ENCODE data around the gene TNFRSF8.
A peak's percentile ranks its signal among the peaks of the same experiment; 100 is the strongest.

TNFRSF8 gene

DNA sequence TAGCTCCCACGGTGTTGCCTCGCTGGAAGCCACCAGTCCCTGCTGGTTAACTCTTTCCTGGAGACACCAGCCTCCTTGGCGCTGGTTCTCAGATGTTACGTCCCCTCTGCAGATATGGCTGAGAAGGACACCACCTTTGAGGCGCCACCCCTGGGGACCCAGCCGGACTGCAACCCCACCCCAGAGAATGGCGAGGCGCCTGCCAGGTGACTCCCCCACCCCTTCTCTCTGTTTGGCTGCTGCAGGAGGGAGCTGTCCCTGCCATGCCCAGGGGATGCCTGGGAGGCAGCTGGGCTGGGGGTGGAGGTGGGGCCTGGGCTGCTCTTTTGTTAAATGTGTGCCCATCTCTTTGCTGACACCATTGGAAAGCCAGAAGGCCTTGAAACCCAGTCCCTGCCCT is 60.1 kb downstream of the TNFRSF8 start:
- DNase-seq: no peak

DNA sequence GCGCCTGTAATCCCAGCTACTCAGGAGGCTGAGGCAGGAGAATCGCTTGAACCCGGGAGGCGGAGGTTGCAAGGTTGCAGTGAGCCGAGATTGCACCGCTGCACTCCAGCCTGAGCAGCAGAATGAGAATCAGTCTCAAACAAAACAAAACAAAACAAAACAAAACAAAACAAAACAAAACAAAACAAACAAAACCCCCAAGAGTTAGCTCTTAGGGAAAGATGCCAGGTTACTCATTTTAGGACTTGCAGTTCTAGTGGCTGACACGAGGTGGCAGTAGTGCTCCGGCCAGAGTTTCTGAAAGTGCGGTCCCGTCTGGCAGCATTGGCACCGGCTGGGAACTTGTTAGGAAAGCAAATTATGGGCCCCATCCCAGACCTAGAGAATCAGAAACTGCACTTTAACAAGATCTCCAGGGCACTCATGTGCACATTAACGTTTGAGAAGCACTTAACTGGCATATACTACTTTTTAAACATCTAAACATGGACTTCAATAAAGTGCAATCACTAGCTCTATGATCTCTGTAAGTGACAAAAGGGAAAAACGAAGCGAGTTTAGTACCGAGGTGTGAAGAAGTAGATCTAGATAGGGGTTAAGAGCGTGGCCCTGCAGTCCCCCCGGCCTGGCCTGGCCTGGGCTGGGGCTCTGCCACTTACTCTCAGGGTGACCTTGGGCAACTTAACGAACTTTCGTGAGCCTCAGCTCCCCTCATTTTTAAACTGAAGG is 61.8 kb downstream of the TNFRSF8 start:
- peak; percentile 95 for DNase-seq

DNA sequence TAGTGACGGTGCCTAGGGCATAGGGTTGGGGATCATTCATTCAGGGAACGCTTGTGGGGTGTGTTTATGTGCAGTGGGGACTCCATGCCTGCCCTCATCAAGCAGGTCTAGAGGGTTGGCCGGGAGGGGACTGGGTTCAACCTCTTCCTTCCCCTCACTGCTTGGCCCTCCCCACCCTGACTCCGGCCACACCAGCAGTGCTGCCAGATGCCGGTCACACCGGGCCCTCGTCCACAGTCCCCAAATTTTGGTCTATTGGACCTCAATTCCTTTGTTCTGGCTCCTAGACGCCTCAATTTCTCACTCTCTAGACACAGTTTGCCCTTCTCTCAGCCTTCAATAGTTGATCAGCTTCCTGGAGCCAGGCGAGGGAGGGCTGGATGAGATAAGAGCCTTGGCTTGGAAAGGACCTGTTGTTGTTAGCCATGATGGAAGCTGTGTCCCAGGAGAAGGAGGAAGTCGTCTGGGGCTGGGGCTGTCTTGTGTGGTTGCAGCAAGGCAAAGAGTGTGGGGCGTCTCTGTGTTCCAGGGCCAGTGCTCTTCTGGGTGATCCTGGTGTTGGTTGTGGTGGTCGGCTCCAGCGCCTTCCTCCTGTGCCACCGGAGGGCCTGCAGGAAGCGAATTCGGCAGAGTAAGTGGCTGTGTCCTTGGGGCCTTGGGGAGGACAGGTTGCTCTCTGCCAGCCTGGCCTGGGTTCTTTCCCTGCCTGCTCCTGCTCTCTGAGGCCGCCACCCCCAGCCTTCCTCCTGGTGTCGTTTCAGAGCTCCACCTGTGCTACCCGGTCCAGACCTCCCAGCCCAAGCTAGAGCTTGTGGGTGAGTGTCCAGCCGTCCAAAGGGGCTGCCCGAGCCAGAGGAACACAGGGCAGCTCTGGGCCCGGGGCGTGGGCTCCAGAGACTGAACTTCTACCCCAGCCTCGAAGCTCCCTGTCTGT is 62.6 kb downstream of the TNFRSF8 start:
- DNase-seq: no peak

DNA sequence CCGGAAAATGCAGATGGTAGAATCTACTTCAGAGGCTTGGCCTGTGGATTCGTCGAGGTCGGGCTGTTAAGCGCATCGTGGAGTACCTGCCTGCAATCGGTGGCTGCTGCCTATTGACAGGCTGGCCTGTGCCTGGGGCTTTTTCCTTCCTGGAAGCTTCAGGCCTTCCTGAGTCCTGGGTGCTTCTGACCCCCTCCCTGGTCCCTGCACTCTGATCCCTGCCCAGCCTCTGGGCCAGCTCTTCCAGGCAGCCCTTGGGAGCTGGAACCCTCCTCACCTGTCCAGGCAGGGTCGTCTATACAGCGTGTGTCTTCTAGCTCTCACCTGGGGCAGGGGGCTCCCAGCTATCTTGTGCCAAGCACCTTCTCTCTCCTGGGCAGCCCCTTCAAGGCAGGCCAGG is 63.7 kb downstream of the TNFRSF8 start:
- DNase-seq: no peak

DNA sequence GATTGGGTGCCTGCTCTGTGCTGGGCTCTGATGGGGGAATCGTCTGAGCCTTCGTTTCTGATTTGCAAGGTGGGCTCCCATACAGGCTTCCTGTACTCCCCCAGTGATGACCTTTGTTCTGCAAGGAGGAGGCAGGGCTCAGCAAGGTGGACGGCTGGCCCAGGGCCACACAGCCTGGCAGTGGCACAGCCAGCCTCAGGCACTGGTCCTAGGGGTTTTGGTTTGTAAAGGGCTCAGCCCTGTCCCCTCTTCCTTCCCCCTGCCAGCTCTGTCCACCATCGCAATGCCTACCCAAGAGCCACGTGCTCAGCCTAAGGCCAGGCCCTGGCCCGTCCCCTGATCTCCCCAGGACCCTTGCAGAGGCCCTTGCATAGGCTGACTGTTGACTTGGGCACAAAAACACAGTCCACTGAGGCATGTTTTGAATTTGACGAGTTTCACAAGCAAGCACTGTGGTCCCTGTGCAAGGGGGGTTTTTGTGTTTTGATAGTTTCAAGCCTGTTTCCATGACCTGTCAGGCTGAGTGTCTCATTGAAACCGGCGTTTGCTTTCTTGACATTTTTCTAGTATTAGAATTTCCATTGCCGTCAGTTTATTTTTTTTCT is 64.2 kb downstream of the TNFRSF8 start:
- DNase-seq: no peak

DNA sequence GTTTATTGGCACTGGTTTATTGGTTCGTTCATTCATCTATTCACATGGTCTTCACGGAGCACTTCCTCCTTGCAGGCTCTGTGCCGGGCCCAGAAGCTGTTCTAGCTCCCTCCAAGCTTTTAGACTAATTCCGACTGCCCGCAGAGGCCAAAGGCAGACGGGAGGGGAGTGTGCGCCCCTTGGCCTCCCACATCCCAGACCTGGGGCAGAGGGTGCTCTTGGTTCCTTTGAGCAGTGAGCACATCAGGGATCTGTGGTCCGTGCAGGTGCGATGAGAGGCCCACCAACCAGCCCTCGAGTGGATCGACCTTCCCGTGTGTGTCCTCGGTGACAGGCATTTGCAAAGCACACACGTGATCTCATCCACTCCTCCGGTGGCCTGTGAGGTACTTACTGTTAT is 65.0 kb downstream of the TNFRSF8 start:
- no peak for DNase-seq

DNA sequence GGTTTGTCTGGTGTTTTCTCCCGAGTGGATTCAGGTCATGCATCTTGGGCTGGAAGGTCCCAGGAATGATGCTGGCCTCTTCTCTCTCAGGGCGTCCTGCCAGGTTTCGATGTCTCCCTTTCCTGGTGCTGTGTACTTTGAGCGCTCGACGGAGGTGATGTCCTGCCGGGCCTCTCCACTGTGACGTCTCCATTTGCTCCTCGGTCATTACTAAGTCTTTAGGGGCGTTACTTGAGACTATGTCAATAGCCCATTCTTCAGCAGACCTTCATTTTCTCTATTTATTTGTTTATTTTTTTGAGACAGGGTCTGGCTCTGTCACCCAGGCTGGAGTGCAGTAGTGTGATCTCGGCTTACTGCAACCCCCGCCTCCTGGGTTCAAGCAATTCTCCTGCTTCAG is 66.5 kb downstream of the TNFRSF8 start:
- DNase-seq: no peak

DNA sequence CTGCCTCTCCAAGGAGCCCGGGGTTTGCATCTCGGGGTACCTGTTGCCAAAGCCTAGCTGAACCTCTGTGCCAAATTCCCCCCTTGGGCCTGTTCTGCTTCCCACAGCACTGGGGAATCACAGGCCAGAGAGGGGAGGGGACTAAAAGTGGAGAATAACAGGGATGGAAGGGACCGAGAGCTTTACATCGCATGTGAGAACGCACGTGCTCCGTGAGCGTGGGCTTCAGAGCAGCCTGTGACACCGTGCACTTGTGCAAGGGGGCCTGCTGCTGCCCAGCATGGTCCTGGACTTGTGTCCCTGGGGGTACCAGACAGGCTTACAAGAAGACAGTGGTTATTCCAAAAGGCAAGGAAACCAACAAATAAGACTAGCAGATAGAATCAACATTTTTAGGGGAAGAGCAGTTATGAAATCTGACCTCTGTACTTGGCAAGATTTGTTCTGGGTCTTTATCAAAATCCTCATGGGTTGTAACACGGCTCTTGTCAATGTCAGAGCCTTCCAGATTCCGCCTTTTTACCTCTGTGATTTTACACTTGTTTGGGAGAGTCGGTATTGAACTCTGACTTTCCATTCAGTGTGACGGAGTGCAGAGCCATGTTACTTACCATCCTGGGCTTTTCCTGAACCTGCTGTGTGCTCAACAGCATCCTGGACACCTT is 67.5 kb downstream of the TNFRSF8 start:
- no peak for DNase-seq

DNA sequence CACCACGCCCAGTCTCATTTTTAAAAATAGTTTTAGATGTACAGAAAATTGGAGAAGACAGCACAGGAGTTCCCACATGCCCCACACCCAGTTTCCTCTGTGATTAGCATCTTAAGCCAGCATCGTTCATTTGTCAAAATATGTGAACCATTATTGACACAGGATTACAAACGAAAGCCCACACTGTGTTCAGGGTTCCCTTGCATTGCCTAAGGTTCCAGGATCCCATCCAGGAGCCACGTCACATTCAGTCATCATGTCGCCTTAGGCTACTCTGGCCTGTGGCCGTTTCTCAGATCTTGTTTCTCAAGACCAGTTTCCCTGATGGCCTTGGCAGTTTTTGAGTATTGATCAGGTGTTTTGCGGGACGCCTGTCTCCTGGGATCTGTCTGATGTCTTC is 69.0 kb downstream of the TNFRSF8 start:
- DNase-seq: no peak

DNA sequence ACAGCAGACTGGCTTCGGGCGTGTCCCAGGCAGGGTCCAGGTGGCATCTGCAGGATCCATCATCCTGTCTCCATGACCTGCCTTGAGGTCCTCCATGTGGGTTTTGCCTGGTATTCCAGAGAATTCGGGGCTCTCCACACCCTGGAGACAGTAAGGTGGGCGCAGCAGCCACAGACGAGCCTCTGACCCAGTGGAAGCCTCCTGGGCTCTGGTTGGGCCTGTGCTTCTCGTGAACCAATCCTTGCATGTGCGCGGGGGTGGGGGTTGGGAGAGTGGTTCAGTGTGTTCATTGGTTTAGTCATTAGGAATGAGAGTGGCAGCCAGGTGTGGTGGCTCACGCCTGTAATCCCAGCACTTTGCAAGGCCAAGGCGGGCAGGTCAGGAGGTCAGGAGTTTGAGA is 71.6 kb downstream of the TNFRSF8 start:
- no peak for DNase-seq

DNA sequence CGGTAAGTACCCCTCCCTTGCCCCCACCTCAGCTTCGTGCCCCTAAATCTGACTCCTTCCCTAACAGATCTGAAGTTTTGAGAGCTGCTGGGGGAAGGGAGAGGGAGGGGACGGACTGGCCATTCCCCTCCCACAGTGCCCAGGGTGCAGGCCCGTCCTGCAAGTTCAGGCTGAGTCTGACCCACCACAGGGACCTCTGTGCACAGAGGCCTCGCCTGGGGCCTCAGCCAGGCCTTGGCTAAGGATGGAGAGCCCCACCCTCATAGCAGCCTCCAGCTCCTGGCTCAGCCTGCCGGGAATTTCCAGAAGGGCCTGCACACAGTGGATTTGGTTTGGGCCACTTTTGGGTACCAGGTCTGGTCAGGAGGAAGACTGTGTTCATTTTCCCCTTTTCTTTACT is 72.5 kb downstream of the TNFRSF8 start:
- no peak for DNase-seq

DNA sequence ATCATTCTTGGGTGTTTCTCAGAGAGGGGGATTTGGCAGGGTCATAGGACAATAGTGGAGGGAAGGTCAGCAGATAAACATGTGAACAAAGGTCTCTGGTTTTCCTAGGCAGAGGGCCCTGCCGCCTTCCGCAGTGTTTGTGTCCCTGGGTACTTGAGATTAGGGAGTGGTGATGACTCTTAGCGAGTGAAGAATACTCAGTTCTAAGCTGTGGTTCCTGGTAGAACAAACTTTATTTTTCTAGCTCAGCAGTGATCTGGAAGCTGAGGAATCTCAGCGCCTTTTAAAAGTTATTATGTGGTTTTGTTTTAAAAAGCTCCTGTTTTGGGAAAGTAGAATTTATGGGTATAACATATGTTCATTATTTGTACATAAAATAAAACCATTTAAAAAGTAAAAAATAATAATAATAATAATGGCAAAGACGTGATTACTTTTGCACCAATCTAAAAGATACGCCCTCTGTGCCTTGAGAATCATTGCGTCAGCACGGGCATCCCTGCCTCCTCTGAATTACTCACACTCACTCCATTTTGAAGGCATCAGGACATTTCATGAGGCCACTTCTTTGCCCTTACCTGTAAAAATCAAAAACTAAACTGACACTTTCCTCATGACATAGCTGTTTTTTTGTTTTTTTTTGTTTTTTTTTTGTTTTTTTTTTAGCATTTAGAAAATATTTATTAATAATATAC is 74.0 kb downstream of the TNFRSF8 start:
- DNase-seq: no peak

DNA sequence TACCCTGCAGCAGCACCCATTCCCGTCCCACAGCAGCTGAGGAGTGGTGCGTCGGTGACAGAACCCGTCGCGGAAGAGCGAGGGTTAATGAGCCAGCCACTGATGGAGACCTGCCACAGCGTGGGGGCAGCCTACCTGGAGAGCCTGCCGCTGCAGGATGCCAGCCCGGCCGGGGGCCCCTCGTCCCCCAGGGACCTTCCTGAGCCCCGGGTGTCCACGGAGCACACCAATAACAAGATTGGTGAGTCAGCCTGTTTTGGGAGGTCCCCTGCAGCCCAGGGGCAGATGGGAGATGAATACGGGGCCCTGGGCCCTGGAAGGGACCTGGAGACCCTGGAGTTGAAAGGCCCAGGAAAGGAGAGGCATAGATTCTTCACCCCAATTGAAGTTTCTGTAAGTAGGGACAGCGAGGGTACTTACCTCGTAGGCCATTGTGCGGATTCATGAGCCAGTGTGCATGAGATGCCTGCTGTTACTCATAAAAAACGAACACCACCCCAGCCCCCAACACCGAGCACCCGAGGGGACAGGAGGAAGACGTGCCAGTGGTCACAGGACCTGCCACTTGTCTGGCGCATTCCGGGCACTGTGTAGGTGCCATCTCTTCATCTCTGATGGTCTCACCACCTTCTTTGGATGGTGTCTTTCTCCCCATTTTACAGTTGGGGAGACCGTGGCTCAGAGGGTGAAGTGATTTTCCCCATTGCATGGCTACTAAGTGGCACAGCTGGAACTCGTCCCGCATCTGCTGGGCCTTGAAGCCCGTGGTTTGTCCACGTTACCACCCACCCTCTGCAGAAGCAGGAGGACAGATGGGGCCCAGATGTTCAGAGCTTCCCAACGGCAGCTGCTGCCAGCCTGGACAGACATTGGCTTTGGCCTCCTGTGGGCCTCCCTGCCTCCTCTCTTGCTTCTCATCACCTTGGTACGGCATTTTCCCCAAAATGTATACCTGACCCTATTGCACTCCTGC is 75.4 kb downstream of the TNFRSF8 start:
- no peak for DNase-seq

DNA sequence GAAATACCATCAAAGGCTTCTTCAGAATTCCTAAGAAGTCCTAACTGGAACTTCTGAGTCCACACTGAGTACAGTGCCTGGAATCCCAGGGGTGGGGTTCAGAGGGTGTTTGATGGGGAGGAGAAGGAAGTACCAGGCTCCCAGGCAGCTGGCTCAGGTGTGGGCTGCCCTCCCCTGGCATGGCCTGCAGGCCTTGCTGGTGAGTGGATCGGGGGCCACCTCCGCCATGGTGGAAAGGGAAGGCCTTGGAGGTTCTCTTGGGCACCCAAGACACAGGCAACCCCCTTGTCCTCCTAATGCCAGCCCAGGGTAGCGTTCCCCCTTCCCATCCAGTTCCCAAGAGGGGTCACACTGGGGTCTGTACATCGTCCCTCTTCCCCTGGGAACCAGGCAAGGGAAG is 76.9 kb downstream of the TNFRSF8 start:
- no peak for DNase-seq

DNA sequence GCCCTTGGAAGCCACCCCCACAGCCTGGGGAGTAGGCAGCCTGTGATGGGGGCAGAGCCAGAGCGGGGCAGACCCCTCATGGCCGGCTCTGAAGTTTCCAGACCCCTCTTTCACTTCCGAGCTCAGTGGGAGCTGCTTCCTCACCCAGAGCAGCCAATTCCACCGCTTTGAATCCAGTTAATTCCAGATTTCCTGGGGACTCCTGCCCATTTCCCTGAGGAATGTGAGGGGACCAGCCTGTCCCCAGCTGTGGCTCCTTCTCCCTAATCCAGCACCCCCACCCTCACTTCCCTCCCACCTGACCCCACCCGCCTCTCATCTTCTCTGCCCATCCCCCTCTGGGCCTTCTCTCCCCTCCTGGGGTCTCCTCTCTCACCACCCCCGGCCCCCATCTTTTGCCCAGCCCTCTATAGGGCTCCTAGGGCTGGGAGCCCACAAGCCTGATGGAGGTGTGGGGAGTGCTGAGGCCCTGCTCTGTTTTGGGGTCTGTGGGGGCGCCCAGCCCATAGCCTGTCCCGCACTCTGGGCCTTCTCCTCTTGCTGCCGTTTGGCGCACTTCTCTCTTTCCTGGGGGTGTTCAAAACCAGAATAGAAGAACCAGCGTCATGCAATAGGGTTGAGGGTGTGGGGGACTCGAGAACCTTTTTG is 77.5 kb downstream of the TNFRSF8 start:
- no peak for DNase-seq

DNA sequence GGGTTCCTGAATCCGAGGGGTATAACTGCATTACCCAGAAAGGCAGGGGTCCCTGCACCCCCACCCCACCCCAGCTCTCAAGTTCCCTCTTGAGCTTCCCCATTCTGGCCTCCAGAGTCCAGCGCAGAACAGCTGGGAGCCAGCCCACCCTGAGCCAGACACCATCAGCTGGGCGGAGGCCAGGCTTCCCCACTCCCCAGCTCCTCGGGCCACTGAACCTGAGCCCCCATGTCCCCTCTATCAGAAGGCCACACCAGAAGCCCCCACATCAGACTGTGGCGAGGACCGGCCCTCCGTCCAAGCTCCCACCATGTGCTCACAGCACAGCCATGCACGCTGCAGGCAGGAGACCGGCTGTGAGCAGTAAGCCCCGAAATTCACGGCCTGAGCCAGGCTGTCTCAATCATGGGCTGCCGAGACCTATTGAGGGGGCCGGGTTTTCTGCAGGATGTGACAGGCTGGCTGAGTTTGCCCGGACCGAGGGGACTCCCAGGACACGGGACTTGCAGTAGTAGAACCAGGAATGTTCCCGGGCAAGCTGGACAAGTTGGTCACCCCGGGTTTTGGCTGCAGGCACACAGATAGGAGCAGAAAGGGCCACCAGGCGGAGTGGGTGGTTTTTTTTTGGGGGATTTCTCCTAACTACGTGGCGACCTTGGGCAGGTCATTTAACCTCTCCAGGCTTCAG is 78.2 kb downstream of the TNFRSF8 start:
- no peak for DNase-seq

DNA sequence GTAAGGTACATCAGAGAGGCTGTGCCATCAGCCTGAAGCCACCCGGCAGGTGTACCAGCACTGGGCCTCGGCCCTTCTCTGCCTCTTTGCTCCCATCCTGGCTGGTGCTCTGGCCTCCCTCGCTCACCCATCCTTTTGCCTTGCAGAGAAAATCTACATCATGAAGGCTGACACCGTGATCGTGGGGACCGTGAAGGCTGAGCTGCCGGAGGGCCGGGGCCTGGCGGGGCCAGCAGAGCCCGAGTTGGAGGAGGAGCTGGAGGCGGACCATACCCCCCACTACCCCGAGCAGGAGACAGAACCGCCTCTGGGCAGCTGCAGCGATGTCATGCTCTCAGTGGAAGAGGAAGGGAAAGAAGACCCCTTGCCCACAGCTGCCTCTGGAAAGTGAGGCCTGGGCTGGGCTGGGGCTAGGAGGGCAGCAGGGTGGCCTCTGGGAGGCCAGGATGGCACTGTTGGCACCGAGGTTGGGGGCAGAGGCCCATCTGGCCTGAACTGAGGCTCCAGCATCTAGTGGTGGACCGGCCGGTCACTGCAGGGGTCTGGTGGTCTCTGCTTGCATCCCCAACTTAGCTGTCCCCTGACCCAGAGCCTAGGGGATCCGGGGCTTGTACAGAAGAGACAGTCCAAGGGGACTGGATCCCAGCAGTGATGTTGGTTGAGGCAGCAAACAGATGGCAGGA is 79.2 kb downstream of the TNFRSF8 start:
- DNase-seq: no peak

DNA sequence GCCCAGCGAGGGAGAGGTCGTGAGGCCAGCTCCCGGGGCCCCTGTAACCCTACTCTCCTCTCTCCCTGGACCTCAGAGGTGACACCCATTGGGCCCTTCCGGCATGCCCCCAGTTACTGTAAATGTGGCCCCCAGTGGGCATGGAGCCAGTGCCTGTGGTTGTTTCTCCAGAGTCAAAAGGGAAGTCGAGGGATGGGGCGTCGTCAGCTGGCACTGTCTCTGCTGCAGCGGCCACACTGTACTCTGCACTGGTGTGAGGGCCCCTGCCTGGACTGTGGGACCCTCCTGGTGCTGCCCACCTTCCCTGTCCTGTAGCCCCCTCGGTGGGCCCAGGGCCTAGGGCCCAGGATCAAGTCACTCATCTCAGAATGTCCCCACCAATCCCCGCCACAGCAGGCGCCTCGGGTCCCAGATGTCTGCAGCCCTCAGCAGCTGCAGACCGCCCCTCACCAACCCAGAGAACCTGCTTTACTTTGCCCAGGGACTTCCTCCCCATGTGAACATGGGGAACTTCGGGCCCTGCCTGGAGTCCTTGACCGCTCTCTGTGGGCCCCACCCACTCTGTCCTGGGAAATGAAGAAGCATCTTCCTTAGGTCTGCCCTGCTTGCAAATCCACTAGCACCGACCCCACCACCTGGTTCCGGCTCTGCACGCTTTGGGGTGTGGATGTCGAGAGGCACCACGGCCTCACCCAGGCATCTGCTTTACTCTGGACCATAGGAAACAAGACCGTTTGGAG is 80.0 kb downstream of the TNFRSF8 start:
- no peak for DNase-seq

DNA sequence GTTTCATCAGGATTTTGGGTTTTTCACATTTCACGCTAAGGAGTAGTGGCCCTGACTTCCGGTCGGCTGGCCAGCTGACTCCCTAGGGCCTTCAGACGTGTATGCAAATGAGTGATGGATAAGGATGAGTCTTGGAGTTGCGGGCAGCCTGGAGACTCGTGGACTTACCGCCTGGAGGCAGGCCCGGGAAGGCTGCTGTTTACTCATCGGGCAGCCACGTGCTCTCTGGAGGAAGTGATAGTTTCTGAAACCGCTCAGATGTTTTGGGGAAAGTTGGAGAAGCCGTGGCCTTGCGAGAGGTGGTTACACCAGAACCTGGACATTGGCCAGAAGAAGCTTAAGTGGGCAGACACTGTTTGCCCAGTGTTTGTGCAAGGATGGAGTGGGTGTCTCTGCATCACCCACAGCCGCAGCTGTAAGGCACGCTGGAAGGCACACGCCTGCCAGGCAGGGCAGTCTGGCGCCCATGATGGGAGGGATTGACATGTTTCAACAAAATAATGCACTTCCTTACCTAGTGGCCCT is 80.6 kb downstream of the TNFRSF8 start:
- DNase-seq: no peak

Data from activated CD8-positive, alpha-beta memory T cell treated with anti-CD3 and anti-CD28 coated beads for 24 hours (primary cell).